Measurements from ENCODE around the gene GTF3C2. TPM values are rescaled to one million over a fixed set of nuclear protein-coding genes. Genes with fewer than 3 reads are reported as not detected.

GTF3C2 gene
- total and polyA plus RNA-seq, 9 of the 15 experiments (the other 6 are each of a cell fraction or from before 2014, with no cell fraction given): 35.5 to 96.8 (median 53.0) TPM

DNA sequence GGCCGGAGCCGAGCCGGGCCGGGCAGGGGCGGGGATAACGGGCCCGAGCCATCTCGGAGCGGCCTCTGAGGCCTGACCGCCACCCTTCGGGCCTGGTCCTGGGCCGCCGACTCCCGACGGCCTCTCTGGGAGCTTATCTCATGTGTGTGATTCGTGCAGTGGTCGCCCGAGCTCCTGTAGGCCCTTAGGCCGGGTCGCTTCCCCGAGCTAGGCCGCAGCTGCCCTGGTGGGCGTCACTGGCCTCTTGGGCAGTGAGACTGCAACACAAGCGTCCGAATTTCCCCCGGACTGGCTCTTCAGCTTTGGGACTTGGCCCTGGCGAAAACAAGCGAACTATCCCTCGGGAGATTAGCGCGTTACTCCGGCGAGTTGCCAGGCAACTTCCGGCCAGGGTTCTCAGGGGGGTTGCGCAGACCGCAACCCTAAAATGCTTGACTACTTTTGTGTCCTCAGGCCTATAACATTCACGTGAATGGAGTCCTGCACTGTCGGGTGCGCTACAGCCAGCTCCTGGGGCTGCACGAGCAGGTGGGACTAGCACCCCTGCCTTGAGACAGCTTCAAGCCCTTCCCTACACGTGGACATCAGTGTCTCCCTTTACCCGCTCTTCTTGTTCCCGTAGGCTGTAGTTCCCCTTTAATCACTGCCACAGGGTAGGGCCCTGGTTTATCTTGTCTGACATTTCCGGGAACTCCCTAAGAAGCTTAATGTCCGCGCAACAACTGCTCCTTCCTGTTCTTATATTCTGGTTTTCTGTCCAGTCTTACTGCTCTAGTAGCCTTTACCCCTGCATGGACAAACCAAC, 14.5 kb upstream of the GTF3C2 start (continued):
- TF ChIP-seq, protein P1, sequence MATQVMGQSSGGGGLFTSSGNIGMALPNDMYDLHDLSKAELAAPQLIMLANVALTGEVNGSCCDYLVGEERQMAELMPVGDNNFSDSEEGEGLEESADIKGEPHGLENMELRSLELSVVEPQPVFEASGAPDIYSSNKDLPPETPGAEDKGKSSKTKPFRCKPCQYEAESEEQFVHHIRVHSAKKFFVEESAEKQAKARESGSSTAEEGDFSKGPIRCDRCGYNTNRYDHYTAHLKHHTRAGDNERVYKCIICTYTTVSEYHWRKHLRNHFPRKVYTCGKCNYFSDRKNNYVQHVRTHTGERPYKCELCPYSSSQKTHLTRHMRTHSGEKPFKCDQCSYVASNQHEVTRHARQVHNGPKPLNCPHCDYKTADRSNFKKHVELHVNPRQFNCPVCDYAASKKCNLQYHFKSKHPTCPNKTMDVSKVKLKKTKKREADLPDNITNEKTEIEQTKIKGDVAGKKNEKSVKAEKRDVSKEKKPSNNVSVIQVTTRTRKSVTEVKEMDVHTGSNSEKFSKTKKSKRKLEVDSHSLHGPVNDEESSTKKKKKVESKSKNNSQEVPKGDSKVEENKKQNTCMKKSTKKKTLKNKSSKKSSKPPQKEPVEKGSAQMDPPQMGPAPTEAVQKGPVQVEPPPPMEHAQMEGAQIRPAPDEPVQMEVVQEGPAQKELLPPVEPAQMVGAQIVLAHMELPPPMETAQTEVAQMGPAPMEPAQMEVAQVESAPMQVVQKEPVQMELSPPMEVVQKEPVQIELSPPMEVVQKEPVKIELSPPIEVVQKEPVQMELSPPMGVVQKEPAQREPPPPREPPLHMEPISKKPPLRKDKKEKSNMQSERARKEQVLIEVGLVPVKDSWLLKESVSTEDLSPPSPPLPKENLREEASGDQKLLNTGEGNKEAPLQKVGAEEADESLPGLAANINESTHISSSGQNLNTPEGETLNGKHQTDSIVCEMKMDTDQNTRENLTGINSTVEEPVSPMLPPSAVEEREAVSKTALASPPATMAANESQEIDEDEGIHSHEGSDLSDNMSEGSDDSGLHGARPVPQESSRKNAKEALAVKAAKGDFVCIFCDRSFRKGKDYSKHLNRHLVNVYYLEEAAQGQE (IDR thresholded peaks at IDR 0.05; ENCODE audit: borderline replicate concordance): no peak
- TF ChIP-seq, protein P1 (CRISPR knock-in tag; IDR thresholded peaks at IDR 0.05; ENCODE audit: low read depth): no peak
- TF ChIP-seq EWSR1 (IDR thresholded peaks at IDR 0.05; ENCODE audit: borderline replicate concordance, low read depth, partially characterized antibody) (no peak), MED1 (CRISPR knock-in tag; IDR thresholded peaks at IDR 0.05; ENCODE audit: borderline replicate concordance) (no peak)
